ENCODE data around the gene PPTC7. TPM values are rescaled to one million over a fixed set of nuclear protein-coding genes. Genes with fewer than 3 reads are reported as not detected.

PPTC7 gene
- total and polyA plus RNA-seq, 2 of the 13 experiments (the other 11 are each of a cell fraction or from before 2014, with no cell fraction given): 4.8 to 12.3 TPM

- TF ChIP-seq ZNF563 (CRISPR knock-in tag; IDR thresholded peaks at IDR 0.05) (no peak), ELF1 (CRISPR knock-in tag; IDR thresholded peaks at IDR 0.05) (no peak), TBP (CRISPR knock-in tag; IDR thresholded peaks at IDR 0.05) (no peak), ZNF383 (CRISPR knock-in tag; IDR thresholded peaks at IDR 0.05; ENCODE audit: borderline replicate concordance) (no peak), TBX3 (IDR thresholded peaks at IDR 0.05; ENCODE audit: borderline replicate concordance) (no peak), ZNF83 (CRISPR knock-in tag; IDR thresholded peaks at IDR 0.05; ENCODE audit: borderline replicate concordance) (no peak), GABPA (IDR thresholded peaks at IDR 0.05; ENCODE audit: low read depth, low read length) (no peak), GABPA (CRISPR knock-in tag; IDR thresholded peaks at IDR 0.05; ENCODE audit: low read depth) (peak; percentile 44; the same call in 1 of the 2 replicates), AKAP8 (CRISPR knock-in tag; IDR thresholded peaks at IDR 0.05) (no peak), ATF1 (CRISPR knock-in tag; IDR thresholded peaks at IDR 0.05) (0 out of 2 replicates have a peak, but pooled peaks have one; percentile 11), SP140L (CRISPR knock-in tag; IDR thresholded peaks at IDR 0.05; ENCODE audit: borderline replicate concordance) (no peak), PAX8 (CRISPR knock-in tag; IDR thresholded peaks at IDR 0.05; ENCODE audit: borderline replicate concordance) (no peak), CSRNP1 (CRISPR knock-in tag; IDR thresholded peaks at IDR 0.05) (no peak), ZC3H4 (CRISPR knock-in tag; IDR thresholded peaks at IDR 0.05; ENCODE audit: borderline replicate concordance) (no peak), ZNF576 (CRISPR knock-in tag; IDR thresholded peaks at IDR 0.05) (no peak), ZNF788 (CRISPR knock-in tag; IDR thresholded peaks at IDR 0.05; ENCODE audit: borderline replicate concordance) (peak; percentile 20; the same call in 1 of the 2 replicates), TBX2 (CRISPR knock-in tag; IDR thresholded peaks at IDR 0.05; ENCODE audit: borderline replicate concordance) (peak; percentile 83), ZNF503 (CRISPR knock-in tag; IDR thresholded peaks at IDR 0.05) (peak; percentile 77; the same call in 1 of the 2 replicates), ZNF142 (CRISPR knock-in tag; IDR thresholded peaks at IDR 0.05) (peak; percentile 66; the same call in 1 of the 2 replicates), HNRNPH1 (optimal IDR thresholded peaks at IDR 0.05; ENCODE audit: low read depth, low read length) (no peak), ZNF225 (CRISPR knock-in tag; IDR thresholded peaks at IDR 0.05) (no peak), SMC3 (IDR thresholded peaks at IDR 0.05; ENCODE audit: low read length) (no peak)
These were observed 8.4 kb upstream of the PPTC7 start (continued) for GRCh38 chr12:110591451-110592051.
